HG02943 (cell line): ENCODE results near the gene GLTP.

ENCODE experiments used
- ATAC-seq: cut with Tn5 transposase; IDR thresholded peaks from one replicate; pipeline ENCODE4 v1.9.1; 2021; ENCODE audit warnings: mild to moderate bottlenecking, low read depth, moderate library complexity; ENCODE audit not compliant: unreplicated experiment

The GLTP gene

DNA sequence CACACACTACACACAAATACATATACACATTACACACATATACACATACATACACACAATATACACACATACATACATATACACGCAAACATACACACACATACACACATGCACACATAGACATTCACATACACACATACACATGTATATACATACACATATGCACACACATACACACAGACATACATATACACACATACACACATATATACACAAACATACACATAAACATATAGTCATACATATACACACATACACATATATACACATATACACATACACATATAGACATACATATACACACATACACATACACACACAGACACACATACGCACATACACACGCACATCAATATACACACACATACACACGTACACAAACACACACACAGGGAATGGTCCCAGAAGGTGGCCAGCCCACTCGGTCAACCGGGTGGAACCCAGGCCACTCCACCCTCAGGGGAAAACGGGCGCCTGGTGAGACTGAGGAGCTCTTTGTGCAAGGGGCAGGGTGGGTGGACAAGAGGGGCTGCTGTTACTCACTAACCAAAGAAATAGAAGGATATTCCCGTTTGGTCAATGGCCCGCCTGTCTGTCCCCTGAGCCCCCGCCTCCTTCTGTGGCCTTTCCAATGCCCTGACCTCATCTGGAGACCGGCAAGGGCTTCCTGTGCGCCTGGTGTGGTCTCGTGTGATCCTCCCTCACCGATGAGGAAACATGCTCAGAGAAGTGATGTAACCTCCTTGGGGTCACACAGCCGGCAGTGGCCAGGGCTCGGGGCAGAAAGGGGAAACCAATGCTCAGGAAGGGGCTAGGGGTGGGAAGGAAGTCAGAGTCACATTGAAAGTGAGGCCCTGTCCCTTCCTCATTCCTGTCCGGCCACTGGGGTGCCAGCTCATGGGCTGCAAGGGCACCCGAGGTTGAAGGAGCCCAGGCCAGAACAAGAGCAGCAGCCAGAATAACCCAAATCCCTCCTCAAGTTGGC lies 52.5 kb downstream of the GLTP start:
- no peak for ATAC-seq

DNA sequence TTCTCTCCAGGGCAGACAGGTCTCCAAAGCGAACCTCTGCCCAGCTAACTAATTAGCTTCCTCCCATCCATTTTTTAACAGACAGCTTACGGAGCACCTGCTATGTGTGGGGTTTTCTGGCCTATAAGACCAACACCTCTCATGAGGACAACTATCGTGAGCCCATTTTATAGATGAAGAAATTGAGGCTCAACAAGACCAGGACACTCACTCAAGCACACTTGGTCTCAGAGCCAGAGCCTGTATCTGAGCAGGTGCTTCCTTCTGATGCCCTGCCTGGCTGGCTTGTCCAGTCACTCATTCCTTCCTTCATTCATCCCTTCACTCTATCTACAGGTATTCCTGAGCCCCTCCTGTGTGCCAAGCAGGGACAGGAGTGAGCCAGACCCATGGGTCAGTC lies 53.3 kb downstream of the GLTP start:
- ATAC-seq = no peak

DNA sequence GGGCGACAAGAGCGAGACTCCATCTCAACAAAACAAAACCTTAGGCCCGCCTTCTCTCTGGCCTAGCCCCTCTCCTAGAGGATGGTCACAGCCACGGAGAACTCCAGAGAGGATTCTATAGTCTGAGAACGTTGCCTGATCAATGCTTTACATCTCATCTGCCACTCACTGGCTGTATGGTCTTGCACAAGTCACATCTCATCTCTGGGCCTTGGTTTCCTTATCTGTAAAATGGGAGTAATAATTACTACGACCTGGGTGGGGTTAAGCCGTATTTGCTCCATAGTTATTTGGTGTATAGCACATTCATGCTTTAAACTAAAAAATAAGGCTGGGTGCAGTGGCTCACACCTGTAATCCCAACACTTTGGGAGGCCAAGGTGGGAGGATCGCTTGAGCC lies 55.6 kb downstream of the GLTP start:
- ATAC-seq = no peak

DNA sequence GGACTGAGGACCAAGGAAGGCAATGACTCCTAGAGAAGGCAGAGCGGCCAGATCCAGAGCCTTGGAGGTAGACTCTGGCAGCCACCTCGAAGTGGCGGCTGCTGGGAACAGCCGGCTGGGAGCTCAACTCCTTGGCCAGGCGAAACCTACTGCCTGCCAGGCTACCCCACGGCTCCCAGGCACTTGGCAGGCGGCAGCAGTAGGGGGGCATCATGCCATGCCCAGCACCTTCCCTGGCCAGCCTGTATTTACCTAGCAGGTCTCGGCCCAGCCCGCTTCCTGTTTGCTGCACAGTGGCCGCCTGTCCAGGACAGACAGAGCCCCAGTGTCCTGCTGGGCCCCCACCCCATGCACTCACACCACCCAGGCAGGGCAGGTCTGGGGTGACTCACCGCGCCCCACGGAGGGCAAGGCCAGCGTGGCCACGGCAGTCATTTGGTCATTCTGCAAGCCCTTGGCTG lies 57.4 kb downstream of the GLTP start:
- no peak for ATAC-seq

DNA sequence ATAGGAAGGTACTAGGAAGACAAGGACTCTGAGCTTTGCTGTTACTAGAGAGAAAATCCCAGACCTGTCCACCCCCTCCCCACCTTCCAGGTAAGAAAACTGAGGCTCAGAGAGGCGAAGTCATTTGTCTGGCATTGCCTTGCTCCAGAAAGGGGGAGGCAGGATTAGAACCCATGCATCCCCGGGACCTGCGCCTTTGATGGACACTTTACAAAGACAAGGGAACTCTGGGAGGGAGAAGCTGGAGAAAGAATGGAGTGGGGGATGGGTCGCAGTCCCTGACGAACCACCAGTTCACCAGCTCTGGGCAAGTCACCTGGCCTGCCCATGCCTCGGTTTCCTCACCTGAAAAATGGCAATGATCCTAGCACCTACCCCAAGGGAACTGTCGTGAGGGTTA lies 57.9 kb downstream of the GLTP start:
- no peak for ATAC-seq

DNA sequence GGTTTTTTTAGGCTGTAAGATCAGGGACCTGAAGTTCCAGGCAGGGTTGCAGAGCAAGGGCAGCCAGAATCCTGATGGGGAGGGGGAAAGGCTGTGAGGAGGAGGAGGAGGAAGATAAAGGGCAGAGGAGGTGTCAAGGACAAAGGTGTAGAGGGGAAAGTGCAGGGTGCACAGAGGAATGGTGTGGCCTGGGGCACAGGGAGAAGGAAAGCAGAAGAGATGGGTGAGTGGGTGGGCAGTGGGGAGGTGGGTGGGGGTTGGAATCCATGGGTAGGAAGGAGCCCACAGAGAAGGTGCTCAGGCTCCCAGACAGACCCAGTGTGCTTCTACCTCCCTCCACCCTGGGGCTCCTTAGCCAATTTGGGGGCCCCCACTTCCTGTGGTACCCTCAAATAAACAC lies 58.4 kb downstream of the GLTP start:
- ATAC-seq = no peak

DNA sequence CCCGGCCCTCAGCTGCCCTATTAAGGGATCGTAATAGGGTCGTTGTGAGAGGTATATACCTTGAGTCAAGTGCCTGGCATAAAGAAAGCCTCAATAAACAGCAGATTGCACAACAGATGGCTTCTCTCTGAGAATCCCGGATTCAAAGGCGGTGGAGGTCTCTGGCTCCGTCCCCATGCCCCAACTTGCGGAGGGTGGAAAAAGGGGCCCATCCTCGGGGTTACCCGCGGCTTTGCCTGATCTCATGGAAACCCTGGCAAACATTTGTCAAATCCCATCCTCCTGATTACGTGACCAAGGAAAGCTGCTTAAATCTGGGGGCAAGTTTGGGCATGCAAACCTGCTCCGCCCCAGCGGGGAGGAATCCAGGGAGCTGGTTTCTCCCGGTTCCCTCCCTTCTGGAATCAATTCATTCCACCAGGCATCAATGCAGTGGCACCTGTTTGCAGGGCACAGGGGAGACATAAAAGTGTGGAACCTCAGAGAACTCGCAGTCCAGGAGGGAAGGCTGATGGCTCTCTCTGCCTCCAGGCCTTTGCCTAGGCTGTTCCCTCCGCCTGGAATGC lies 59.4 kb downstream of the GLTP start:
- ATAC-seq = no peak

DNA sequence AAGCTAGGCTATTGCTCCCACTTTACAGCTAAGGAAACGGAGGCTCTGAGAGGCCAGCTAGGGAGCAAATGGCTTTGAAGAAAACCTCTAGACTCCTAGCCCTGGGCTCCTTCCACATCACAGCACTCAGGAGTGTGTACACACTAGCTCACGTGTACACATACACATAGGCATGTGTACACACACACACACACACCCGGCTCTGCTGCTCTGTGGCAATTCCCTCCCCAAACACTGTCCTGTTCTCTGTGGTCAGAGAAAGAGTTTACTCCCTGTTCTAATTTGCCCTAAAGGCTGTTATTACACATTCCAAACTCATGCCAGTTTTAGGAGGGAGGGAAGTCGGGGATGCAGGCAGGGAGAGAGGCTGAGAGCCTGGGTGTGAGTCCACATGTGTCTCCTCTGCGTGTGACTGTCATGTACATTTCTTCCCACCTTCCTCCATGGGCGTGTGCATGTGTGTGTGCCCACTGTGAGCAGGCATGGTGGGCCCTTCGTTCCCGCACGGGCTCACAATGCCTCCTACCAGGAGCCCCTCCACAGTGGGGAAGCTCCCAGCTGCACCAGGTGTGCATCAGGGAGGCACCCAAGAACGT lies 61.3 kb downstream of the GLTP start:
- no peak for ATAC-seq

DNA sequence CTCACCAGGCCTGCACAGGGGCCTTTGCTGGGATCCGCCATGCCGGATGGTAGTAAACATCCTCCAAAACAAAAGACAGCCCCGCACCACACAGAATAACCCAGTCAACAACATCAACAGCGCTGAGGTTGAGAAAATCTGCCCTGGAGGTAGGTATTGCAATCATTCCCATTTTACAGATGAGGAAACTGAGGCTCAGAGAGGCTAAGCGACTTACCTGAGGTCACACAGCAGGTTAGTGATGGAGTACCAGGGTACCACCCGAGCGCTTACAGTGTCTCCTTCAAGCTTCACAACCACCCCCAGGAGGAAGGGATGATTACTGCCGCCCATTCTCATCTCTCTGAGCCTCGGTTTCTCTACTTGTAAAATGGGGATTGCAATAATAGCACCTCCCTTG lies 62.1 kb downstream of the GLTP start:
- ATAC-seq = no peak

DNA sequence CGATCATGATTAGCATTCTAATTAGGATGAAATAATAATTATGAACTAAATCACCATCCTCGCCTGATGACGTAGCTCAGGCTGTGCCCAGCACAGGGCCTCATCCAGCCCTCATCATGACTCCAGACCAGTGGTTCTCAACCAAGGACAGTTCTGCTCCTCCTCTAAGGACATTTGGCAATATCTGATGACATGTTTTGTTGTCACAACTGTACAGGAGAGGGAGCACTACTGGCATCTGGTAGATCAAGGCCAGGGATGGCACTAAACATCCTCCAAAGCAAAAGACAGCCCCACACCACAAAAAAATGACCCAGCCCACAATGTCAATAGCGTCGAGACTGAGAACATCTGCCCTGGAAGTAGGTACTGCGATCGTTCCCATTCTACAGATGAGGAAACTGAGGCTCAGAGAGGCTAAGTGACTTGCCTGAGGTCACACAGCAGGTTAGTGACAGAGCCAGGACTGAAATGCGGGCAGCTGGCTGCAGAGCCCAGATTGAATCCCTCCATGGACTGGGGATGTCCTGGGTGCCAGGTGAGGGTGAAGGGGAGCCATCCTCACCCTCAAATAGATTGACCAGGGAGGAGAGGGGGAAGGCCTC lies 62.6 kb downstream of the GLTP start:
- ATAC-seq = no peak

DNA sequence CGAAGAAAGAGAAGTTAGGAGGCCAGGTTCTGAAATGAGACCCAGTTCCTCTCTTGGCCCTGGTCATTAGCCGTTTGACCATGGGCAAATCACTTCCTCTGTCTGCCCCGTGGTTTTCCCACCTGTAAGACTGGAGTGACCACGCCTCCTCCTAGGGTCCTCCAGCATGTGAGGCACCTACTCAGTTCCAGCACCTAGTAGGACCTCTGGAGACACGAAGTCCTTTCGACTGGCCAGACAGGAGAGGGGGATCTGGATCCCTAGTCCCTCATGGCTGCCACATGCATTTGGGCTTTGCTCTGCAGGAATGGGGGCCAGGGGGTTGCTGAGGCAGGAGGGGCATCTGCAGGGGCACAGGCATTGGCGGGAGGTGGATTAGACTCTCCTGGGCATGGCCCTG lies 63.5 kb downstream of the GLTP start:
- no peak for ATAC-seq

DNA sequence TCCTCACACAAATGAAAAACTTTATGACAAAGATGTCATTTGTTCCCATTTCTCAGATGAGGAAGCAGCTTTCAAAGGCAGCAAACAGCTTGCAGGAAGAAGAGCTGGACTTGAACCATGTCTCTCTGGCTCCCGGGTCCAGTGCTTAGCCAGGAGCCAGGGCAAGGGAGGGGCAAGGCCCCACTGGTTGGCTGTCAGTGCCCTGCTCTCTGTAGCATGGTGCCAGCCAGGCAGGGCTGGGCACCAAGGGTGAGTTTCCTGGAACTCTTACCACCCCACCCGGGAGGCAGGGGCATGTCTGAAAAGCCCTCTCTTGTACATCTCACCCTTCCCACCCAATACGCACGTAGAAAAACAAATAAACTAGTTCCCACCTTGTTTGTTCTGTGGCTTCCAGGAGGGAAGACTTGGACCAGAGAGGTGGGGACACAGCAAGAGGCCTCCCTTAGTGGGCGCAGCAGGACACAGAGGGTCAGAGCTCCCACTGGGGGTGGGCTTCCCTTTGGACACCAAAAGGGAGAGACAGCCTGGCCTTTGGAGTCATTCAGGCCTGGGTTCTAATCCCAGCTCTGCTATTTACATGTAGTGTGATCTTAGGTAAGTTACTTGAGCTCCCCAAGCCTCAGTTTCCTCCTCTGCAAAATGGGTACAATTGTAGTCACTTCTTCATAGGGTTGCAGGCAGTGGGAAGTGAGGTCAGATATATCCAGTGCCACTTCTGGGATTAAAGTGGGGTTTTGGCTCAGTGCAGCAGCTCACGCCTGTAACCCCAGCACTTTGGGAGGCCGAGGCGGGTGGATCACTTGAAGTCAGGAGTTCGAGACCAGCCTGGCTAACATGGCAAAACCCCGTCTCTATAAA lies 64.4 kb downstream of the GLTP start:
- no peak for ATAC-seq

DNA sequence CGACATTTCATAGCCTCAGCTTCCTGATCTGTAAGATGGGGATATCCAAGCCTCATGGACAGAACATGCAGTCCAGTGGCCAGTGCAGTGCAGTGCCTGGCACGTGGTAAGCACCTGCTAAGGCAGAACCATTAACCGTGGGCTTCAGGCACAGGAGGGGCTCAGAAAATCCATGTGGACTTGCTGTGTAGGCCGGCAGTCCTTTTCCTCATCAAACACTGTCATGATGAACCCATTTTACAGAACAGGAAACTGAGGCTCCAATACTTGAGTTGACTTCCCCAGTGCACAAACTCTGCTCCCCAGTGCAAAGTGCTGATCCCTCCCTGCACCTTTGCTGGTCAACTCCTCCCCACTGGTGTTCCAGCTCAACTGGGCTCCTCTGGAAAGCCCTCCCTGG lies 65.1 kb downstream of the GLTP start:
- no peak for ATAC-seq

DNA sequence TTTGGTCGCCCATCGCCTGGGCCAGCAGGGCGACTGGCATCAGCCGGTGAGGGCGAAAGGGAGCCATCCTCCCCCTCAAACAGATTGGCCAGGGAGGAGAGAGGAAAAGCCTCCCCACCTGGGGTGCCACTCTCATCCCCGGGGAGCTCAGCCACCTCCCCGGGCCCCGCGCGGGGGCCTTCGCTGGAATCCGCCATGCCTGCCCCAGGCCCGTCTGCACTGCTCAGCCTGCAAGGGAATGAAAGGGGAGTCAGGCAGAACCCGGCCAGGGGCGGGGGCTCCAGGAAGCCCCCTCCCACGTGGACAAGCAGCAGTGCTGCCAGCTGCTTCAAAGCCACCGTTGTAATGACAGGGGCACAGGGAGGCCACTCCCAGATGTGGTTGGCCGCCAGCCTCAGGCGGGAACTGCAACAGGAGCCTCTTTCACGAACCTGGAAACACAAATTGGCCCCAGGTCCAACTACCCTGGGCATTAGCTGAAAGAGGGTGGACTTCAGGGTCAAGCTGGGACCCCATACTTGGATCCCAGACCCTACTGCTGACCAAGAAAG lies 65.7 kb downstream of the GLTP start:
- no peak for ATAC-seq

DNA sequence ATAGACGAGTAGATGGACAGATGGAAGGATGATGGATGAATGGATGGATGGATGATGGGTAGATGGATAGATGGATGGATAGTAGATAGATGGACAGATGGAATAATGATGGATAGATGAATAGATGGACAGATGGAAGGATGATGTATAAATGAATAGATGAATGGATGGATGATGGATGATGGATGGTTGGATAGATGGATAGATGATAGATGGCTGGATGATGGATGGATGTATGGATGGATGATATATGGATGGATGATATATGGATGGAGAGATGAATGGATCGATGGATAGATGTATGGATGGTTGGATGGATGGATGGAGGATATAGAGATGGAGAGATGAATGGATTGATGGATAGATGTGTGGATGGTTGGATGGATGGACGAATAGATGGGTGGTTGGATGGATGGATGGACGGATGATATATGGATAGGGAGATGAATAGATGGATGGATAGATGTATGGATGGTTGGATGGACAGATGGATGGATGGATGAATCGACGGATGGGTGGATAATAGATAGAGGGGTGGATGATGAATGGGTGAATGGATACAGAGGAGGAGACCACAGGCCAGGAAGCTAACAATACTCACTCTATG lies 66.4 kb downstream of the GLTP start:
- ATAC-seq = no peak

DNA sequence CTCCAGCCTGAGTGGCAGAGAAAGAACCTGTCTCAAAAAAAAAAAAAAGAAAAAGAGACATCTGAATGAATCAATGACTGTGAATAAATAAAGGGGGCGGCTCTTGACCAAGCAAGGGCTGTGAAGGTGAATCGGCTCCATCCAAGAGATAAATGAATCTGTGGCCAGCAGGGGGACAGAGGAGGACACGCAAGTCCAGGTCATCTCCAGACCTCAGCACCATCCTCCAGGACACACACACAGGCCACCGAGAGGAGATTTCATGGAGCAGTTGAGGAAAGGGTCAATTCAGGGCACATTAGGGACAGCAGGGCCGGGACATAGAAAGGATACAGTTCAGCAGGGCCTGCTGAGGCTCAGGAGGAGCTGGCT lies 68.7 kb downstream of the GLTP start:
- no peak for ATAC-seq

DNA sequence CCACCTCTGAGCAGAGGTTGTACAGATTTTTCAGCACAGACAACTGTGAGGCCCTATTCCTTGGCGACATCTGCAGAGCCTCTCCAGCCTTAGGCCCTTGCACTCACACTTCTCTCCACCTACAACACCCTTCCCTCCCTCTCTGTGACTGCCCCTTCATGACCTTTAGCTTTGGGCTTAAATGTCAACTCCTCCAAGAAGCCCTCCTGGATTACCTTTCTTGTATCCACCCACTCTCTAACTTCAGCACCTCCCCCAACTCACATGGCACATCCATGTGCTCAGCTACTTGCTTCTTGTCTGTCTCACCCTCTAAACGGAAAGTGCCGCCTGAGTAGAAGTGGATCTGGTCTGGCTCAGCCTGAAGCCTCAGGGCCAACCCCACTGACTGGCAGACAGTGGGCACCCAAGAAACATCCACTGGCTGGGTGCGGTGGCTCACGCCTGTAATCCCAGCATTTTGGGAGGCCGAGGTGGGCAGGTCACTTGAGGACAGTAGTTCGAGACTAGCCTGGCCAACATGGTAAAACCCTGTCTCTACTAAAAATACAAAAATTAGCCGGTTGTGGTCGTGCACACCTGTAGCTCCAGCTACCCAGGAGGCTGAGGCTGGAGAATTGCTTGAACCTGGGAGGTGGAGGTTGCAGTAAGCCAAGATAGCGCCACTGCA lies 69.3 kb downstream of the GLTP start:
- ATAC-seq = no peak

DNA sequence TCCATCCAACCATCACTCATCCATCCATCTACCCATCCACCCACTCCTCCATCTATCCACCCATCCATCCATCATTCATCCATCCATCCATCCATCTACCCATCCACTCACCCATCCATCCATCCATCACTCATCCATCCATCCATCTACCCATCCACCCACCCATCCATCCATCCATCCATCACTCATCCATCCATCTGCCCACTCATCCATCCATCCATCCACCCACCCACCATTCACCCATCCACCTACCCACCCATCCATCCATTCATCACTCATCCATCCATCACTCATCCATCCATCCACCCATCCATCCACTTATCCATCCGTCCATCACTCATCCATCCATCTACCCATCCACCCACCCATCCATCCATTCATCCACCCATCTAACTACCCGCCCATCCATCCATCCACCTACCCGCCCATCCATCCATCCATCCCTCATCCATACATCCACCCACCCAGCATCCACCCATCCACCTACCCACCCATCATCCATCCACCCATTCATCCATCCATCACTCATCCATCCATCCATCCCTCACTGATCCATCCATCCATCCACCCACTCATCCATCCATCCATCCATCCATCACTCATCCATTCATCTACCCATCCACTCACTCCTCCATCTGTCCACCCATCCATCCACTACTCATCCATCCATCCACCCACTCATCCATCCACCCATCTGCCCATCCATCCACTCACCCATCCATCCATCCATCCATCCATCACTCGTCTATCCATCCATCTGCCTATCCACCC lies 71.3 kb downstream of the GLTP start:
- ATAC-seq = no peak
